GM12875 (cell line): Measurements from ENCODE around the gene RBM33.
"Not testable (repeated sequence)": the region's sequence is repeated elsewhere in the genome, so short reads cannot be mapped to it uniquely, and the experiment has no call there.

Experiments used
- H3K4me3 ChIP-seq: one replicate; pipeline ENCODE4 v1.5.1; 2011; ENCODE audit warnings: low read depth, low read length, control low read depth
- TF ChIP-seq, protein P1 (sequence below): IDR thresholded peaks from 2 replicates; pipeline ENCODE4 v1.5.1; 2011; ENCODE audit warnings: low read depth, mild to moderate bottlenecking, control low read depth, inconsistent platforms, low read length, moderate library complexity, borderline replicate concordance; ENCODE audit not compliant: insufficient read depth

Gene RBM33

DNA sequence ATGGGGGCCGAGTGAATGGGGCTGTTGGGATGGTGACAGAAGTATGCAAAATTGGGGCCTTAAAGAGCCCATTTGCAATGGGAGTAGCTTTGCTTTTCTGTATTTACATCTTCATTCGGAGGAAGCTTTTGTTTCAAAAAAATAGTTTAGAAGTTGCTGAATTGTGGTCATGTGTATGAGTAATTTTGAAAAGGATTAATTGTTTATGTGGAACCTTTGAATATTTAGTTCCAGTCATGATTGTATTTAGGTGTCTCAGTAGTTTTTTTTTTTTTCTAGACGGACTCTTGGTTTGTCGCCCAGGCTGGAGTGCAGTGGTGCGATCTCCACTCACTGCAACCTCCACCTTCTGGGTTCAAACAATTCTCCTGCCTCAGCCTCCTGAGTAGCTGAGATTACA lies 37.2 kb downstream of the RBM33 start:
- TF ChIP-seq, protein P1, sequence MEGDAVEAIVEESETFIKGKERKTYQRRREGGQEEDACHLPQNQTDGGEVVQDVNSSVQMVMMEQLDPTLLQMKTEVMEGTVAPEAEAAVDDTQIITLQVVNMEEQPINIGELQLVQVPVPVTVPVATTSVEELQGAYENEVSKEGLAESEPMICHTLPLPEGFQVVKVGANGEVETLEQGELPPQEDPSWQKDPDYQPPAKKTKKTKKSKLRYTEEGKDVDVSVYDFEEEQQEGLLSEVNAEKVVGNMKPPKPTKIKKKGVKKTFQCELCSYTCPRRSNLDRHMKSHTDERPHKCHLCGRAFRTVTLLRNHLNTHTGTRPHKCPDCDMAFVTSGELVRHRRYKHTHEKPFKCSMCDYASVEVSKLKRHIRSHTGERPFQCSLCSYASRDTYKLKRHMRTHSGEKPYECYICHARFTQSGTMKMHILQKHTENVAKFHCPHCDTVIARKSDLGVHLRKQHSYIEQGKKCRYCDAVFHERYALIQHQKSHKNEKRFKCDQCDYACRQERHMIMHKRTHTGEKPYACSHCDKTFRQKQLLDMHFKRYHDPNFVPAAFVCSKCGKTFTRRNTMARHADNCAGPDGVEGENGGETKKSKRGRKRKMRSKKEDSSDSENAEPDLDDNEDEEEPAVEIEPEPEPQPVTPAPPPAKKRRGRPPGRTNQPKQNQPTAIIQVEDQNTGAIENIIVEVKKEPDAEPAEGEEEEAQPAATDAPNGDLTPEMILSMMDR: no peak
- no peak overlapping the region for H3K4me3 ChIP-seq

DNA sequence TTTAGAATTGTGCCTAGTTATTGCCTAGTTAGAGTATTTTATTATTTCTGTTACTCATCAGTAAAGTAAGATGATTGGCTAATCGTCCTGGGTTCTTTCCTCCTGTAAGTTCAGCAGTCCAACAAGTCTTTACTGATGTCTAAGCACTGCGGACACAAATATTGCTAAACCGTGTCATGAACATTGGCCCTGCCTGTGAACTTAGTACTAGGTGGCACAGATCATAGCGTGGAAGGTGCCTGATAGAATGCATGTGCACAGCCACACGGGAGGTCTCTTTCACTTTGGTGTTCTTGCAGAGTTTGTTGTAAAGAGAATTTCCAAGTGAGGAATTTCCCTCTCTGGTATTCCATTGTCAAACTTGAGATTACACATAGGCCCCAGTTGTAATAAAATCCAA lies 38.0 kb downstream of the RBM33 start:
- H3K4me3 ChIP-seq: no peak overlapping the region
- TF ChIP-seq, protein P1: no peak

DNA sequence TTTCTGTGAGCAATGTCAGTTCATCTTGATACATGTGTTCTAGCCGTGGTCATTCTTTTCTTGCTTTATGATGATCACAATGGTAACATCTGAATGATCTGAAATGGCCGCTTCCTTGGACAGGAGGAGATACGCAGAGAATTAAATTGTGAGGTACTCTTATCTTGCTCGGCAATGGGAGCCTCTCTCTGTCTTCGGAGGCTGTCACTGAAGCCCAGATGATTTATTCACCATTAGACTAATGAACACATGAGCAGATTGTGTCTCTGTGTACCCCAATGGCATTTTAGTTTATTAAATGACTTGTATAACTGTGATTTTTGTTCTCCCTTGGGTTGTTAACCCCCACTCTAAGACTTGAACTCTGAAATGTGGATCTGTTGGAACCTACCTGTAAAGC lies 38.6 kb downstream of the RBM33 start:
- no peak overlapping the region for H3K4me3 ChIP-seq
- TF ChIP-seq, protein P1: no peak

DNA sequence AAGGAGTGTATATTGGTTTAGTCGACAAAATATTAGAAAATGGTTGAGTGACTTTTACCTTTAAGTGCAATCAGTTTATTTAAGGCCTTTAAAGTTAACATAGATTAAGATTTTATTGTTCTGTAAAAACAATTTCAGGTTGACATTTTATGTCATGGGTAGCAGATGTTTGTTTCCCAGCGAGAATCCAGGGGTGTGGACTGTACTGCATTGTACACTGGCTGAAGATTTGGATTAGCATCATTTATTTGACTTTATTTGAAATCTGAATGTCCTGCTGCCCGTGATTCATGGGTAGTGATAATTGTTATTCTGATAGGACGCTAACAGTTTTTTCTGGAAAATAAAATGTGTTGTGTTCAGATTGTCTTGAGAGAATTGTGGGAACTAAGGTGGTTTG lies 39.3 kb downstream of the RBM33 start:
- H3K4me3 ChIP-seq: no peak overlapping the region
- TF ChIP-seq, protein P1: no peak

DNA sequence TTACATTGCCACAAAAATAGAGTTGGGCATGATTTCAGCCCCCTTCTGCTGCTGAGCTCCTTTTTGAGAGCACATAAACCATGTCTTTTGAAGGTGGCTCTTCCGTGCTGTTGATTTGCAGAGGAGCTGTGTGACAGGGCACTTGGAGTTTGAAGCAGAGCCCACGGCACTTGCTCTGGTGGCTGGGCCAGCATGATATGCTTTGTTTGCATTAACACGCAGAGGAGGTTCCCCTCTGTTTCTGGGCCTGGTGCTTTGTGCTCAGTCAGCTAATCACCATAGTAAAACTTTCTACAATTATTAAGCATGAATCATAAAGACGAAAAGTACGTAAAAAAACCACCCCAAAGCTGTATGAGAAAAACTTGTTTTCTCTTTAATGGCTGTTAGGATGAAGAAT lies 40.1 kb downstream of the RBM33 start:
- no peak overlapping the region for H3K4me3 ChIP-seq
- TF ChIP-seq, protein P1: no peak

DNA sequence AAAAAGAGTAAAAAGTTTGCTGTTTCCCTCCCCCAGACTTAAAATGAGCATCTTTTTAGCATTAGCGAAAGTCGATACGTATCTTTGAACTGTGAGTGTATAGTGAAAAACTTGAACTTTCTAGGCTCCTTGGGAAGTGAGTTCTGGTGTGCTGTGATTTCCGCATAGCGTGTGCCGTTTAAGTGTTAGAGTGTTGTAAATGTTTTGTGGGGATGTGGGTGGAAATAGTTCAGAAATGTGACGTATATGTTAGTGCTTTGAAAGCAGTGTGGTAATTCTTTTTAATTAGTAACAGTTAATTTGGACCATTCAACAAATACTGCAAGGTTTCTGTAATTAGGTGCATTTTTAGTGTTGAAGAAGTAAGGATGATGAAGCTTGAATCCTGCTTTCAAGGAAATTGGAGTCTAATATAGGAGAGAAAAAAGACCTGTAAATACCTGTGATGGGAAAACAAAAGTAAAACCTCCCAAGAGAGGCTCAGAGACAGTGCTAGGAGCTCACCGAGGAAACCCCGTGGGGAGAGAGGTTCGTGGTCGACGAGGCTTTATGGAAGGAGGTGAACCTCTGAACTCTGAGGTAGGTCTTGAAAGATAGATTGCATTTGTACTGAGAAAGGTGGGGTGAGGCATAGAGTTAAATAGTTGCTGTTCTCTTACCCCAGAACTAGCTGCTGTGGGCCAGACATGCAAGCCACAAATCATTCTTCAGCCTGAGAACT lies 40.8 kb downstream of the RBM33 start:
- TF ChIP-seq, protein P1: no peak
- H3K4me3 ChIP-seq: no peak overlapping the region

DNA sequence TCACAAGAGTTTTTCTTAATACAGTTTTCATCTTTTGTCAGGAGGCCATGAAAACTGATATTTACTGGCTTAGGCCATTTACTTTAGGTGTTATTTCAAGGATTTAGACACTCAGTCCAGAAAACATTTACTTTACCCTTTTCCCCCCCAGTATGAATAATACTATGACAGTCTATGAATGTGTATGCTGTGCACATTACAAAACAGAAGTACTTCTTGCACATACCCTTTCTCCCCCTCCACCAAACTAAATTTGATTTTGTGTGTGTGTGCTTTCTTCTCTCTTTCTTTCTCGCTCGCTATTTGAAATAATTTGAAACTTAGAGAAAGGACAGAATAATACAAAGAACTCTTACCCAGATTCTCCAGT lies 41.3 kb downstream of the RBM33 start:
- no peak overlapping the region for H3K4me3 ChIP-seq
- TF ChIP-seq, protein P1: no peak

DNA sequence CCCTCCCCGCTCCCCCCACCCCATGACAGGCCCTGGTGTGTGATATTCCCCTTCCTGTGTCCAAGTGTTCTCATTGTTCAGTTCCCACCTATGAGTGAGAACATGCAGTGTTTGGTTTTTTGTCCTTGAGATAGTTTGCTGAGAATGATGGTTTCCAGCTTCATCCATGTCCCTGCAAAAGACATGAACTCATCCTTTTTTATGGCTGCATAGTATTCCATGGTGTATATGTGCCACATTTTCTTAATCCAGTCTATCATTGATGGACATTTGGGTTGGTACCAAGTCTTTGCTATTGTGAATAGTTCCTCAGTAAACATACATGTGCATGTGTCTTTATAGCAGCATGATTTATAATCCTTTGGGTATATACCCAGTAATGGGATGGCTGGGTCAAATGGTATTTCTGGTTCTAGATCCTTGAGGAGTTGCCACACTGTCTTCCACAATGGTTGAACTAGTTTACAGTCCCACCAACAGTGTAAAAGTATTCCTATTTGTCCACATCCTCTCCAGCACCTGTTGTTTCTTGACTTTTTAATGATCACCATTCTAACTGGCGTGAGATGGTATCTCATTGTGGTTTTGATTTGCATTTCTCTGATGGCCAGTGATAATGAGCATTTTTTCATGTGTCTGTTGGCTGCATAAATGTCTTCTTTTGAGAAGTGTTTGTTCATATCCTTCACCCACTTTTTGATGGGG lies 42.3 kb downstream of the RBM33 start:
- not testable (repeated sequence) for H3K4me3 ChIP-seq

DNA sequence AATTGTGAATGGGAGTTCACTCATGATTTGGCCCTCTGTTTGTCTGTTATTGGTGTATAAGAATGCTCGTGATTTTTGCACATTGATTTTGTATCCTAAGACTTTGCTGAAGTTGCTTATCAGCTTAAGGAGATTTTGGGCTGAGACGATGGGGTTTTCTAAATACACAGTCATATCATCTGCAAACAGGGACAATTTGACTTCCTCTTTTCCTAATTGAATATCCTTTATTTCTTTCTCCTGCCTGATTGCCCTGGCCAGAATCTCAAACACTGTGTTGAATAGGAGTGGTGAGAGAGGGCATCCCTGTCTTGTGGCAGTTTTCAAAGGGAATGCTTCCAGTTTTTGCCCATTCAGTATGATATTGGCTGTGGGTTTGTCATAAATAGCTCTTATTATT lies 43.8 kb downstream of the RBM33 start:
- not testable (repeated sequence) for H3K4me3 ChIP-seq

DNA sequence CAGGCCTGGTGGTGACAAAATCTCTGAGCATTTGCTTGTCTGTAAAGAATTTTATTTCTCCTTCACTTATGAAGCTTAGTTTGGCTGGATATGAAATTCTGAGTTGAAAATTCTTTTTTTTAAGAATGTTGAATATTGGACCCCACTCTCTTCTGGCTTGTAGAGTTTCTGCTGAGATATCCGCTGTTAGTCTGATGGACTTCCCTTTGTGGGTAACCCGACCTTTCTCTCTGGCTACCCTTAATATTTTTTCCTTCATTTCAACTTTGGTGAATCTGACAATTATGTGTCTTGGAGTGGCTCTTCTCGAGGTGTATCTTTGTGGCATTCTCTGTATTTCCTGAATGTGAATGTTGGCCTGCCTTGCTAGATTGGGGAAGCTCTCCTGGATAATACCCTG lies 46.2 kb downstream of the RBM33 start:
- H3K4me3 ChIP-seq: not testable (repeated sequence)
